GM18511 (cell line): ENCODE measurements around the gene ARHGEF10L.

Experiments
- ATAC-seq: cut with Tn5 transposase; IDR thresholded peaks from one replicate; pipeline ENCODE4 v1.9.1; 2021; ENCODE audit warnings: mild to moderate bottlenecking, moderate library complexity; ENCODE audit not compliant: unreplicated experiment

The ARHGEF10L gene

GRCh38 chr1:17700945-17701810, 161.7 kb downstream of the ARHGEF10L start:
- ATAC-seq = no peak

GRCh38 chr1:17704176-17704575, 164.7 kb downstream of the ARHGEF10L start:
- no peak for ATAC-seq

DNA sequence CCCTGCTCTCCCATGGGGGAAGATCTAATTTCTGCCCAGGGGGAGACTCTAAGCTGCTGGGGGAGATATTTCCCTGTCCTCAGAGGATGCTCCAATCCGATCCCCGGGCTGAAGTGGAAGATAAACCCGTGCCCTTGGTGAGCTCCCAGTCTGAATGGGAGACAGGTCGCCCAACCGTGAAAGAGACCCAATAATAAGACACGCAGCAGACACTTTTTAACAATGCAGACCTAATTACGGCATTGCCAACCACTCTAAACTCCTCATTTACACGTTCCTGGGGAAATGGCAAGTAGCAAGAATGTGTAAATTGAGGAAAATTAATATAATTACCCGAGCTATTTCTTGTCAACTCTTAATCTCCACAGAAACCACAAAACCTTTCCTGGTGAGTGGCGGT, 166.9 kb downstream of the ARHGEF10L start:
- no peak for ATAC-seq

DNA sequence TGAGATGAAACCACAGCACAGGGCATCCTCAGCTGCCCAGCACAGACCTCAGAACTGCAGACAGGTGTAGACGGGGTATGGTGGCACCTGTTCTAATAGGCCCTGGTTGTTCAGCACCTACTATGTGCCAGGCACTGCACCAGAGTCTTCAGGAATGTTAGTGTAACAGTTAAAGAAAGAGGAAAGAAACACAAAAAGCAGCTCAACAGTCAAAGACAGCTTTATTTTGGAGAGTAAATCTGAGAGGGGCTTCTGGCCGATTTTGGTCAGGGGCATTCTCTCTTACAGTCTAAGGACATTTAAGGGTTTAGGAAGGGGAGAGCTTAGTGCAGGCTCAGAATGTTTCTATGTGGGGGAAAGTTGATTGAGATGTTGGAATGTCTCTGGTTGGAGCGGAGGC, 170.5 kb downstream of the ARHGEF10L start:
- ATAC-seq = no peak

GRCh38 chr1:17710889-17711576, 171.5 kb downstream of the ARHGEF10L start:
- no peak for ATAC-seq

DNA sequence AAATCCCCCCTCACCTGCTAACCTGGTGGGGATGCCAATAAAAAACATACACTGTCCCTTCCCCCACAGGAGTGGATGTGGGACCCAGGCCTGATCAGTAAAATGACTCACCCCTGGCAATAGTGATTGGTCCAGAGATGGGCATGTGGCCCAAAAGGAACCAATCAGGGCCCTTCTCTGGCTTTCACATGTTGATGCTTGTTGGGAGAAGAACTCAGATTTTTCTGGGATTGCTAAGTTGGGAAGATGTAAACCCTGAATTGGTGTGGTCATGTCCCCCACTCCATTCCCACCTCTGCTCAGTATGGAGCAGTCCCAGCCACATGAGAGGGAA, 172.0 kb downstream of the ARHGEF10L start:
- ATAC-seq = no peak

- no peak for ATAC-seq
These were observed 172.4 kb downstream of the ARHGEF10L start for GRCh38 chr1:17711941-17712340.

GRCh38 chr1:17713993-17714392, 174.5 kb downstream of the ARHGEF10L start:
- ATAC-seq = no peak

- ATAC-seq = no peak
These were observed 178.4 kb downstream of the ARHGEF10L start for GRCh38 chr1:17717594-17718535.

GRCh38 chr1:17719874-17720273, 180.4 kb downstream of the ARHGEF10L start:
- ATAC-seq = no peak

DNA sequence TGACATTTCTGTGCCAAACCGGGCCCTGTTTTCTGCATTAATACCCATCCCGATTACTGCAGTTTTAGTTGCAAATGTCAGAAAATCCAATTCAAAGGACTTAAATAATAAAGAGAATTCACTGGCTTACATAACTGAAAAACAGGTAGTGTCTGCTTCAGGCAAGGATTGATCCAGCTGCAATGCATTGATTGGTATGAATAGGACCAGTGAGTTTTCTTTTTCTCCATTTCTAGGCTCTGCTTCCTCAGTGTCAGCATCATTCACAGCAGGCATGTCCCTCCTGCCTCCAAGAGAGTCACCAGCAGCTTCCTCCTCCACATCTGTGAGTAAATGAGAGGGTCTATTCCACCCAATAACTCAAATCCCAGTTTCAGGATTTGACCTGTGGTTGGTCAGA, 181.9 kb downstream of the ARHGEF10L start:
- ATAC-seq = no peak

DNA sequence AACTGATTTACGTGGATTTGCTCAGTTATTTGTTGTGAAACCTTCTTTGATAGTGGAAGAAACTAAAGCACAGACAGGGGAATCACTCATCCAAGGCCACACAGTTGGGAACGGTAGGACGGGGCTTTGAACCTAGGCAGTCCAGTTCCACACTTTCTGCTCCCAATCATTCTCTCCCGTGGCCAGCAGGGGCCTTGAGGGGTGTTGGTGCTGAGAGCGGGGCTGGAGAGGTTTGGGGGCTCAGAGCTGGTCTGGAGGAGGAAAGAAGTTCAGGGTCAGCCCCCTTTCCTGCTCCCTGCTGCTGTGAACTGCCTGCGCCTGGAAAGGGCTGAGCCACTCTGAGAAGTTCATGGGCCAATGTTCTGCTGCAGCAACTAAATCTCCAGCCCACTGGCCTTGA, 184.2 kb downstream of the ARHGEF10L start:
- ATAC-seq = no peak

- no peak for ATAC-seq
These were observed 184.7 kb downstream of the ARHGEF10L start for GRCh38 chr1:17724150-17724549.

GRCh38 chr1:17725084-17725719, 185.7 kb downstream of the ARHGEF10L start:
- no peak for ATAC-seq

DNA sequence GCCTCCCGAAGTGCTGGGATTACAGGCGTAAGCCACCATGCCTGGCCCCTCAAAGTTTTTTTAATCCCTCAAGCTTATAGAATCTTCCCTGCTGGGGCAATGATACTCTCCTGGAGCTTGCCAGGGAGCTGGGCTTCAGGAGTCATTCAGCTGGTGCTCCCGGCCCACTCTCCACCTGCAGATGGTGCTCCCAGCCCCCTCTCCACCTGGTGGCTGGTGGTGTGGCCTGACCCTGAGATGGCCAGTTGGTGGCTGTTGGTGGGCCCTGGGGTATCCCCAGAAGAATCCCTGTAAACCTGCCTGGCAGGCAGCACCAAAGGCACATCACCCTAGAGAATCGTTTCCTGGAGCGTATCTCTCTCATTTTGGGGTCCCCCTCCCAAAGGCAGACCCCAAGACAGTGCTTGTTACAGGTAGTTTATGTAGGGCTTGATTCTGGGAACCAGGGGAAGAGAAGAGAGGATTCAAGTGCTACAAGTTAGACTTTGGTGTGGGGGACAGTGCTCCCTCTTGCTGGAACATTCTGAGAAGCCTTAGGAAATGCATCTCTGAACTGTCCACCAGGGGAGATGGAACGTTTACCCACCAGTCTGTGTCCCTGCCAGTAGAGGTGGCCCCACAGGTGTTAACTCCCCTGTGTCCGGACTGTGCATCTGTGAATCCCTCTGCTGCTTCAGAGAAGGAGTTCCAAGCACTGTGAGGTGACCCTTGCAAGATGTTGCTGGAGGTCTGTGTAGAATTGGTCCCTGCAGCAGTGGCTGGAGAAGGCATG, 186.5 kb downstream of the ARHGEF10L start:
- ATAC-seq = no peak

- no peak for ATAC-seq
These were observed 188.7 kb downstream of the ARHGEF10L start for GRCh38 chr1:17728123-17728712.

DNA sequence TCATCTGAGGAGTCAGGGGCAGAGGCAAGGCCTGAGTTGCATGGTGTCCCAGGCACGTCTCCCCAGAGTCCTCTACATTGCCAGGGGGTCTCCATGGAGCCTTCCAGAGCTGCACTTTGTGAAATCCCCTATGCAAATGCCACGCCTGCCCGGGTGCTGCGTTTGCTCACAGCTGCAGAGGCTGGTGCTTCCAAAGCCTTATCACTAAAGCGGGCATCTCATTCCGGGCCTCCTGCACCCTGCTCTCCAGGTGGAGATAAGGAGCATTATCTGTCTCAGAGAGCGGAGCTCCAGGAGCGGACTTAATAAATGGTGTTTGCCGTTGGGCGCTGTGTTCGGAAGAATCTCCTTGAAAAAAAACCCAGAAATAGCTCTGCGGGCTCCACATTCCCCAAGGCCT, 189.8 kb downstream of the ARHGEF10L start:
- no peak for ATAC-seq

DNA sequence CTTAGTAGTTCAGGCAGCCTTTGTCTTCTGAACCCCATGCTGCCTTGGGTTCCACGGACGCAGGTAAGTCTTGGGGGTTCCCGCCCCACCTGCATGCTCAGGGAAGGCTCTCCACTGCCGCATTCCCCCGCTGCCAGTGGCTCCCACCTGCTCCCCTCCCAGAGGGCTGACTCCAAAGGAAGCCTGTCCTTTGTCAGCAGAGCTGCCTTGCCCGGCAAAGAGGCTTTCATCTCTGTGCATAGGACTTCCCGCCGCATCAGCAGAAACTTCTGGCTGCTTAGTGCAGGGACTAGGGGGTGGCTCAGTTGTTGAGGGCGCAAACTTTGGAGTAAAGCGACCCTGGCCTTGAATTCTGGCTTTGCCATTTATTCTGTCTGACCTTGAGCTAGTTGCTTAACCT, 190.4 kb downstream of the ARHGEF10L start:
- ATAC-seq = no peak

- no peak for ATAC-seq
These were observed 192.0 kb downstream of the ARHGEF10L start for GRCh38 chr1:17731460-17731859.

- ATAC-seq = no peak
These were observed 193.0 kb downstream of the ARHGEF10L start for GRCh38 chr1:17732475-17732874.
